Kidney tubule cell (primary cell): Measurements from ENCODE around the gene VAV1.
A peak's percentile ranks its signal among the peaks of the same experiment; 100 is the strongest.
"Not testable (repeated sequence)": the region's sequence is repeated elsewhere in the genome, so short reads cannot be mapped to it uniquely, and the experiment has no call there.

Source experiments
- DNase-seq: peaks from one replicate; pipeline ENCODE4 v3.0.0-alpha.2; 2018; ENCODE audit warnings: low spot score

Gene VAV1

GRCh38 chr19:6819323-6819722 is 46.8 kb downstream of the VAV1 start:
- DNase-seq = no peak

- DNase-seq = no peak
Measured at GRCh38 chr19:6820237-6820636, 47.7 kb downstream of the VAV1 start.

- no peak for DNase-seq
Measured at GRCh38 chr19:6821639-6822310, 49.3 kb downstream of the VAV1 start.

- no peak for DNase-seq
Measured at GRCh38 chr19:6822311-6822670, 49.8 kb downstream of the VAV1 start.

- no peak for DNase-seq
Measured at GRCh38 chr19:6825076-6825774, 52.7 kb downstream of the VAV1 start.

- no peak for DNase-seq
Measured at GRCh38 chr19:6826281-6826920, 53.9 kb downstream of the VAV1 start.

- peak; percentile 90 for DNase-seq
Measured at GRCh38 chr19:6828306-6828697, 55.8 kb downstream of the VAV1 start.

- peak; percentile 72 for DNase-seq
Measured at GRCh38 chr19:6828698-6829633, 56.5 kb downstream of the VAV1 start.

- DNase-seq = not testable (repeated sequence)
Measured at GRCh38 chr19:6829829-6830228, 57.3 kb downstream of the VAV1 start.

GRCh38 chr19:6831084-6831483 is 58.6 kb downstream of the VAV1 start:
- DNase-seq = not testable (repeated sequence)

GRCh38 chr19:6832412-6832811 is 59.9 kb downstream of the VAV1 start:
- DNase-seq = no peak

- DNase-seq = no peak
Measured at GRCh38 chr19:6833166-6833790, 60.8 kb downstream of the VAV1 start.

- no peak for DNase-seq
Measured at GRCh38 chr19:6834433-6834832, 61.9 kb downstream of the VAV1 start.

- DNase-seq = no peak
Measured at GRCh38 chr19:6835501-6835900, 63.0 kb downstream of the VAV1 start.

GRCh38 chr19:6837525-6837924 is 65.0 kb downstream of the VAV1 start:
- DNase-seq = no peak

- no peak for DNase-seq
Measured at GRCh38 chr19:6838062-6838655, 65.7 kb downstream of the VAV1 start.

GRCh38 chr19:6842871-6843607 is 70.5 kb downstream of the VAV1 start:
- DNase-seq = no peak

- no peak for DNase-seq
Measured at GRCh38 chr19:6847828-6848200, 75.3 kb downstream of the VAV1 start.

GRCh38 chr19:6848986-6849385 is 76.5 kb downstream of the VAV1 start:
- DNase-seq = no peak

- no peak for DNase-seq
Measured at GRCh38 chr19:6849876-6850275, 77.4 kb downstream of the VAV1 start.

- no peak for DNase-seq
Measured at GRCh38 chr19:6851359-6851758, 78.9 kb downstream of the VAV1 start.
